Stimulated activated naive CD8-positive, alpha-beta T cell treated with anti-CD3 and anti-CD28 coated beads, Interleukin-15, amount 100 ng/mL, for 72 hours (primary cell): ENCODE results near the gene AGAP5.

ENCODE experiments used
- ATAC-seq: fragments of 150-1000 bp; cut with Tn5 transposase; 2 replicates; pipeline ENCODE4 v1.10.0; 2021; ENCODE audit warnings: mild to moderate bottlenecking, moderate library complexity
- DNase-seq, 2 donors: peaks; one replicate each; pipeline ENCODE4 v3.0.0; 2021 to 2022
- H3K27ac Mint-ChIP-seq, 2 donors: one replicate each; pipeline ENCODE4 v1.8.0; 2022; ENCODE audit warnings: mild to moderate bottlenecking in 2 of 2, mixed read lengths in 2 of 2, moderate library complexity in 2 of 2
- H3K27me3 Mint-ChIP-seq: one replicate; pipeline ENCODE4 v1.8.0; 2022; ENCODE audit warnings: mixed read lengths
- H3K4me1 Mint-ChIP-seq: one replicate; pipeline ENCODE4 v1.8.0; 2022; ENCODE audit warnings: mild to moderate bottlenecking, mixed read lengths
- H3K4me3 Mint-ChIP-seq, 2 donors: one replicate each; pipeline ENCODE4 v1.8.0; 2022; ENCODE audit warnings: mild to moderate bottlenecking in 2 of 2, mixed read lengths in 2 of 2, moderate library complexity in 1 of 2
- H3K9me3 Mint-ChIP-seq, 2 donors: one replicate each; pipeline ENCODE4 v1.8.0; 2022; ENCODE audit warnings: mixed read lengths in 2 of 2

AGAP5 gene

GRCh38 chr10:73627300-73627699 lies 70.6 kb downstream of the AGAP5 start:
- no peak for DNase-seq
- H3K27ac Mint-ChIP-seq: peak overlapping the region in 1 of 2 donors; percentile 22

GRCh38 chr10:73625884-73626752 lies 71.8 kb downstream of the AGAP5 start:
- ATAC-seq: peak; percentile 99
- Mint-ChIP-seq H3K9me3 (no peaks in the 10 kb centered on the region), H3K4me1 (peaks cover 8% of the 10 kb centered on the region), H3K27ac (peak overlapping the region; percentile 99 to 100), H3K27me3 (no peaks in the 10 kb centered on the region), H3K4me3 (peak overlapping the region; percentile 93 to 100)
- DNase-seq: peak; percentile 90 to 93

More at GRCh38 chr10:73627300-73627699, 70.6 kb downstream of the AGAP5 start:
- H3K9me3 Mint-ChIP-seq: no peaks in the 10 kb centered on the region
- H3K4me1 Mint-ChIP-seq: peaks cover 8% of the 10 kb centered on the region
- H3K4me3 Mint-ChIP-seq: peak overlapping the region; percentile 93 to 100
- H3K27me3 Mint-ChIP-seq: no peaks in the 10 kb centered on the region
- ATAC-seq: no peak

GRCh38 chr10:73625004-73625883 lies 72.7 kb downstream of the AGAP5 start:
- Mint-ChIP-seq H3K27me3 (no peaks in the 10 kb centered on the region), H3K4me3 (peak overlapping the region; percentile 93 to 100), H3K9me3 (no peaks in the 10 kb centered on the region), H3K4me1 (peaks cover 8% of the 10 kb centered on the region), H3K27ac (peak overlapping the region; percentile 93 to 99)
- DNase-seq (peak in 1 of 2 donors; percentile 17), ATAC-seq (peak; percentile 80)
